Uterus (tissue), 4 donors: ENCODE measurements around the gene TMEM150C. TPM values are rescaled to one million over a fixed set of nuclear protein-coding genes. Genes with fewer than 3 reads are reported as not detected.

Experiments
- DNase-seq, 2 donors: peaks; one replicate each; pipeline ENCODE4 v3.0.0-alpha.2; 2019 to 2020
- H3K27ac ChIP-seq, 2 donors: fragments of 200-600 bp; sonication (generic); 1 replicate in 1 of 2; 2 replicates in 1 of 2; pipeline ENCODE4 v1.5.1; 2016 to 2018
- H3K27me3 ChIP-seq, 2 donors: fragments of 200-600 bp; sonication (generic); one replicate each; pipeline ENCODE4 v1.5.1; 2018 to 2019; ENCODE audit warnings: control low read depth in 1 of 2
- H3K36me3 ChIP-seq, 2 donors: fragments of 200-600 bp; sonication (generic); one replicate each; pipeline ENCODE4 v1.5.1; 2019; ENCODE audit warnings: control low read depth in 1 of 2
- H3K4me1 ChIP-seq, 2 donors: fragments of 200-600 bp; sonication (generic); one replicate each; pipeline ENCODE4 v1.5.1; 2018 to 2019; ENCODE audit warnings: control low read depth in 1 of 2
- H3K4me3 ChIP-seq, 2 donors: fragments of 200-600 bp; sonication (generic); 1 replicate in 1 of 2; 2 replicates in 1 of 2; pipeline ENCODE4 v1.5.1; 2018 to 2019; ENCODE audit warnings: mild to moderate bottlenecking in 1 of 2
- H3K9me3 ChIP-seq, 2 donors: fragments of 200-600 bp; sonication (generic); one replicate each; pipeline ENCODE4 v1.5.1; 2019; ENCODE audit warnings: control low read depth in 1 of 2
- POLR2A ChIP-seq, 2 donors: fragments of 450-650 bp; IDR thresholded peaks; one replicate each; pipeline ENCODE4 v1.6.1; 2016; ENCODE audit warnings: antibody characterized with exemption in 2 of 2, mild to moderate bottlenecking in 1 of 2, moderate library complexity in 1 of 2
- intact Hi-C: fragments of 100-400 bp; cut with DNase I; formaldehyde crosslinking; loops from one replicate; pipeline ENCODE4 v1.15.1; 2023; ENCODE audit warnings: low total_unique reads
- total RNA-seq, 4 donors: library from RNA; depleted of rRNA in 3 of 4; stranded (reverse); fragments of >200 nt in 3 of 4; gene quantifications; one replicate each; pipeline versions ENCODE4 v1.1.0 to v1.2.4, GENCODE V29; 2014 to 2023
- TF ChIP-seq, protein P1 (sequence below), 4 experiments: fragments of 200-600 bp in 2 of 4; fragments of 450-650 bp in 2 of 4; sonication (generic) in 2 of 4; IDR thresholded peaks; one replicate each; pipeline ENCODE4 v1.5.1; 2016 to 2019; ENCODE audit warnings: antibody characterized with exemption in 4 of 4, mild to moderate bottlenecking in 2 of 4, moderate library complexity in 1 of 4
- donor health status: DM: yes; HTN: yes; CAD: no.

The TMEM150C gene
- total RNA-seq, 4 donors from 2014 or later = 3.1 to 22.5 (median 11.6) TPM

DNA sequence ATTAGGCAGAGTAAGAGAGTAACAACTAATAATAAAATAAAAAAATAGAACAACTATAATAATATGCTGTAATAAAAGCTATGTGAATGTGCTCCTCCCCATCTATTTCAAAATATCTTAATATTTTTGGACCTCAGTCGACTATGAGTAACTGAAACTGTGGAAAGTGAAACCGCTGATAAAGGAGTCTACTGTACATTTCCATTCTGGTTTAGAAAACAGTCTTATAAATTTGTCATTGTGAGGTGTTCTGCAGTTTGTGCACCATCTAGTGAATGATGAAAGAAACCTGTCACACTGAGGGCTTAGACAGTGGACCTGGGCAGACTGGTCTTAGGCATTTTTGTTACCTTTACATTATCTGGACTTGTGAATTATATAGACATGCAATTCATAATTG, 42.0 kb downstream of the TMEM150C start:
- H3K27me3 ChIP-seq = no peaks in the 10 kb centered on the region
- H3K9me3 ChIP-seq = no peaks in the 10 kb centered on the region
- no peaks in the 10 kb centered on the region for H3K4me1 ChIP-seq
- no peak overlapping the region for H3K27ac ChIP-seq
- TF ChIP-seq, protein P1, sequence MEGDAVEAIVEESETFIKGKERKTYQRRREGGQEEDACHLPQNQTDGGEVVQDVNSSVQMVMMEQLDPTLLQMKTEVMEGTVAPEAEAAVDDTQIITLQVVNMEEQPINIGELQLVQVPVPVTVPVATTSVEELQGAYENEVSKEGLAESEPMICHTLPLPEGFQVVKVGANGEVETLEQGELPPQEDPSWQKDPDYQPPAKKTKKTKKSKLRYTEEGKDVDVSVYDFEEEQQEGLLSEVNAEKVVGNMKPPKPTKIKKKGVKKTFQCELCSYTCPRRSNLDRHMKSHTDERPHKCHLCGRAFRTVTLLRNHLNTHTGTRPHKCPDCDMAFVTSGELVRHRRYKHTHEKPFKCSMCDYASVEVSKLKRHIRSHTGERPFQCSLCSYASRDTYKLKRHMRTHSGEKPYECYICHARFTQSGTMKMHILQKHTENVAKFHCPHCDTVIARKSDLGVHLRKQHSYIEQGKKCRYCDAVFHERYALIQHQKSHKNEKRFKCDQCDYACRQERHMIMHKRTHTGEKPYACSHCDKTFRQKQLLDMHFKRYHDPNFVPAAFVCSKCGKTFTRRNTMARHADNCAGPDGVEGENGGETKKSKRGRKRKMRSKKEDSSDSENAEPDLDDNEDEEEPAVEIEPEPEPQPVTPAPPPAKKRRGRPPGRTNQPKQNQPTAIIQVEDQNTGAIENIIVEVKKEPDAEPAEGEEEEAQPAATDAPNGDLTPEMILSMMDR (IDR thresholded peaks at IDR 0.05) = no peak
- TF ChIP-seq POLR2A (IDR thresholded peaks at IDR 0.05) = no peak
- no peaks in the 10 kb centered on the region for H3K36me3 ChIP-seq
- no peak for DNase-seq
- intact Hi-C loops = no loop called here
- no peak overlapping the region for H3K4me3 ChIP-seq

DNA sequence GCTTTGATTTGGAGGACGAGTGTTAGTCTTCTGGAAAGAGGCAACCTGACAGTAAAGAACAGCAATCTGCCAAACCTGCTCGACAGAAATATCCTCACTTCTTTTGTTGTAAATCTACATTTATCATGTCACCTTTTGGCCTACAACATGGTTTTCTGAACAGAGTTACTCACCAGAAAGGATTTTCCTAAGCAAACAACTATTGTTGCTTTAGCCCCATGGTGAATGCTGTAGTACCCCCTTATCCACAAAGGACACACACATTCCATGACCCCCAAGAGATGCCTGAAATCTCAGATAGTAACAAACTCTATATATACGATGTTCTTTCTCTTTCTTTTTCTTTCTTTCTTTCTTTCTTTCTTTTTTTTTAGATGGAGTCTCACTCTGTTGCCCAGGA, 42.7 kb downstream of the TMEM150C start:
- H3K27ac ChIP-seq = no peak overlapping the region
- no peaks in the 10 kb centered on the region for H3K4me1 ChIP-seq
- H3K36me3 ChIP-seq = no peaks in the 10 kb centered on the region
- DNase-seq = no peak
- no peak overlapping the region for H3K4me3 ChIP-seq
- no peaks in the 10 kb centered on the region for H3K9me3 ChIP-seq
- no peaks in the 10 kb centered on the region for H3K27me3 ChIP-seq
- intact Hi-C loops = no loop called here
- TF ChIP-seq, protein P1 (IDR thresholded peaks at IDR 0.05) = no peak
- TF ChIP-seq POLR2A (IDR thresholded peaks at IDR 0.05) = no peak

DNA sequence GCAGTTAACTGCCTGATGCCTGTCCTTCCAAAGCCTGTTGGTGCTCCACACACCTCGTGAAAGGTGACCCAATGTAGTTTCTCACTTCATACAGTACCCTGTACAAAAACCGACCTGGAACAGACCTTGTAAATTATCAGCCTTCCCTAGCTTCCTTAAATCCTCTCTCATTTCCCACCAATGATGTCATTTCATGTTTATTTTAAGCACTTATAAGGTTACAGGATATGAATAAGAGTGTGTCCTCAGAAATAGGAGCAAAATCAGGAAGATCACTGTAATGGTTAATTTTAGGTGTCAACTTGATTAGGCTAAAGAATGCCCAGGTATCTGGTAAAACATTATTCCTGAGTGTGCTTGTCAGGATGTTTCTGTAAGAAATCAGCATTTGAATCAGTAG, 44.7 kb downstream of the TMEM150C start:
- no peak for DNase-seq
- H3K9me3 ChIP-seq = no peaks in the 10 kb centered on the region
- no peak overlapping the region for H3K27ac ChIP-seq
- TF ChIP-seq, protein P1 (IDR thresholded peaks at IDR 0.05) = no peak
- no peak for TF ChIP-seq POLR2A (IDR thresholded peaks at IDR 0.05)
- intact Hi-C loops = no loop called here
- no peaks in the 10 kb centered on the region for H3K4me1 ChIP-seq
- no peak overlapping the region for H3K4me3 ChIP-seq
- no peaks in the 10 kb centered on the region for H3K27me3 ChIP-seq
- H3K36me3 ChIP-seq = no peaks in the 10 kb centered on the region

DNA sequence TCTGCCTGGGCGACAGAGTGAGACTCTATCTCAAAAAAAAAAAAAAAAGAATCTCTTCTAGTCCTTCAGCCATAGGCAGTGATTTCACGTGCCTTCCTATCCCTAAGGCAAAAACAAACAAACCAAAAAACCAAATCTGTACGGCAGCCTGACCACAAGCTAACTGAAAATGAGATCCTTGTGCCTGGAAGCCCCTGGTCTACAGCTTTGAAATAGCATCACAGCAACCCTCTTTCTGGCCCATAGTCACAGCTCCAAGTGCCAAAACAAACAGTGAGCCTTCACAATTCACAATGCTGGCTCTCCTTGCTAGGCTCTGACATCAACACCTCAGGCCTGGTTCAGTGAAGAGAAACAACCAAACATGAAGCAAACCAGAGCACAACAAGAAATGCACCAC, 46.1 kb downstream of the TMEM150C start:
- H3K4me3 ChIP-seq = no peak overlapping the region
- no peaks in the 10 kb centered on the region for H3K36me3 ChIP-seq
- no peak for TF ChIP-seq POLR2A (IDR thresholded peaks at IDR 0.05)
- TF ChIP-seq, protein P1 (IDR thresholded peaks at IDR 0.05) = no peak
- no peak for DNase-seq
- no peak overlapping the region for H3K27ac ChIP-seq
- no peaks in the 10 kb centered on the region for H3K27me3 ChIP-seq
- no peaks in the 10 kb centered on the region for H3K4me1 ChIP-seq
- intact Hi-C loops = no loop called here
- H3K9me3 ChIP-seq = no peaks in the 10 kb centered on the region

DNA sequence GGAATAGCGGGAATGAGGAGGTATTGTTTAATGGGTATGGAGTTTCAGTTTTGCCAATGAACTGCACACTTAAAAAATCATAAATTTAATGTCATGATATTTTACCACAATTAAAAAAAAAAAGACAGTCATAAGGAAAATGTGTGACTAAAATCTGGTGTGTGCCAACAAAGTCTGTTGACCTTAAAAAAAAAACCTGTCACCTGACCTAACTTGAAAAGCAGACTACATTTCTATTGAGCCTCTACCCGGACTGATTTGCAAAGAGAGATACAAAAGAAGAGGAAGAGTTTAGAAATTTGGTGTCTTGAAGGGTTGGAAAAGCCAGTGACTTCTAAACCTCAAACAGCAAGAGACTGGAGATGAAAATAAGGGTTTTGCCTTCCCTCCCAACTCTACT, 48.4 kb downstream of the TMEM150C start:
- intact Hi-C loops = no loop called here
- no peak overlapping the region for H3K27ac ChIP-seq
- H3K4me1 ChIP-seq = no peaks in the 10 kb centered on the region
- DNase-seq = no peak
- H3K4me3 ChIP-seq = no peak overlapping the region
- H3K27me3 ChIP-seq = no peaks in the 10 kb centered on the region
- TF ChIP-seq, protein P1 (IDR thresholded peaks at IDR 0.05) = no peak
- TF ChIP-seq POLR2A (IDR thresholded peaks at IDR 0.05) = no peak
- H3K36me3 ChIP-seq = no peaks in the 10 kb centered on the region
- no peaks in the 10 kb centered on the region for H3K9me3 ChIP-seq
